ENCODE data around the gene IGF2.

DNA sequence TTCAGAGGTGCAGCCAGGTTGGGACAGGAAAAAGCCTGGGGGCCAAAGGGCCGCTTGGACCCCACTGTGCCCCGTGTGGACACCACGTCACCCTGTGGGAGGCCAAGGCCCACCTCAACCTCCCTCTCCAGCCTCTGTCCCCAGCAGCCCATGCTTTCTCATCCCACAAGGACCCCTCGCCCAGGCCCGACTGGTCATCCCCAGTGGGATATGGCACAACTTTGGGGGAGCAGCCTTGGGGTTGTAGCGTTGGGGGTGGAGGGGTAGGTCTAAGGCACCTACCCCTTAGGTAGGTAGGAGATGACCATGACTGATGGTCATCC is 44.0 kb downstream of the IGF2 start:
- TF ChIP-seq, protein P1, sequence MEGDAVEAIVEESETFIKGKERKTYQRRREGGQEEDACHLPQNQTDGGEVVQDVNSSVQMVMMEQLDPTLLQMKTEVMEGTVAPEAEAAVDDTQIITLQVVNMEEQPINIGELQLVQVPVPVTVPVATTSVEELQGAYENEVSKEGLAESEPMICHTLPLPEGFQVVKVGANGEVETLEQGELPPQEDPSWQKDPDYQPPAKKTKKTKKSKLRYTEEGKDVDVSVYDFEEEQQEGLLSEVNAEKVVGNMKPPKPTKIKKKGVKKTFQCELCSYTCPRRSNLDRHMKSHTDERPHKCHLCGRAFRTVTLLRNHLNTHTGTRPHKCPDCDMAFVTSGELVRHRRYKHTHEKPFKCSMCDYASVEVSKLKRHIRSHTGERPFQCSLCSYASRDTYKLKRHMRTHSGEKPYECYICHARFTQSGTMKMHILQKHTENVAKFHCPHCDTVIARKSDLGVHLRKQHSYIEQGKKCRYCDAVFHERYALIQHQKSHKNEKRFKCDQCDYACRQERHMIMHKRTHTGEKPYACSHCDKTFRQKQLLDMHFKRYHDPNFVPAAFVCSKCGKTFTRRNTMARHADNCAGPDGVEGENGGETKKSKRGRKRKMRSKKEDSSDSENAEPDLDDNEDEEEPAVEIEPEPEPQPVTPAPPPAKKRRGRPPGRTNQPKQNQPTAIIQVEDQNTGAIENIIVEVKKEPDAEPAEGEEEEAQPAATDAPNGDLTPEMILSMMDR (IDR thresholded peaks at IDR 0.05): no peak
- TF ChIP-seq POLR2A (IDR thresholded peaks at IDR 0.05): no peak

Measured in Peyer's patch (tissue), 4 donors.